ENCODE measurements around the gene ZFP64. TPM values are rescaled to one million over a fixed set of nuclear protein-coding genes. Genes with fewer than 3 reads are reported as not detected.

The ZFP64 gene
- total RNA-seq, 2 donors from 2014 or later, result 20.2 to 29.5 TPM

DNA sequence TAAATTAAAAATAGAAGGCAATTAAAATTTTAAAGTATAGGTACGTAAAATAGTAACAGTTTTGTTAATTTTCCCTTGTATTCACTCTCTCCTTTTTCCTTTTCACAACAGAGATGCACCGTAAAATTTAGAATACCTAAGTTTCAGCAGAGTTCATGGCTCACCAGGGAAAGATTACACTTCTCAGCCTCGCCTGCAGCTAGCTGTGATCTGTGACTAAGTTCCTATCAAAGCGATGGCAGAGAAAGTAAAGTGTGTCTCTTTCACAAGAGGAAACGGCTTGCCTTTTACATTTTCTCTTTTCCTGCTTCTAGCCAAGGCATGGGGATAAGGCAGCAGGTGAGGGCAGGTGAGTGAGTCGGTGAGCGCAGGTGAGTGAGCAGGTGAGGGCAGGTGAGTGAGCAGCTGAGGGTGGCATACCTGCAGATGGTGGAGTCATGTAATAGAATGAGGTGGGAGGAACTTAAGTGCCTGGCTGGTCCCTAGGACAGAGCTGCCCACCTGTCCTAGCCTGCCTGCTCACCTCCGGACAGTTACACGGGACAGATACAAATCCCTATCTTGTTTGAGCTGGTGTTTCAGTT is 30.9 kb downstream of the ZFP64 start:
- intact Hi-C loops (cut with DNase I), result no loop called here
- Histone ChIP-seq H3K4me1 (replicated peaks) (no peaks in the 10 kb centered on the region), H3K4me3 (no peak overlapping the region)

DNA sequence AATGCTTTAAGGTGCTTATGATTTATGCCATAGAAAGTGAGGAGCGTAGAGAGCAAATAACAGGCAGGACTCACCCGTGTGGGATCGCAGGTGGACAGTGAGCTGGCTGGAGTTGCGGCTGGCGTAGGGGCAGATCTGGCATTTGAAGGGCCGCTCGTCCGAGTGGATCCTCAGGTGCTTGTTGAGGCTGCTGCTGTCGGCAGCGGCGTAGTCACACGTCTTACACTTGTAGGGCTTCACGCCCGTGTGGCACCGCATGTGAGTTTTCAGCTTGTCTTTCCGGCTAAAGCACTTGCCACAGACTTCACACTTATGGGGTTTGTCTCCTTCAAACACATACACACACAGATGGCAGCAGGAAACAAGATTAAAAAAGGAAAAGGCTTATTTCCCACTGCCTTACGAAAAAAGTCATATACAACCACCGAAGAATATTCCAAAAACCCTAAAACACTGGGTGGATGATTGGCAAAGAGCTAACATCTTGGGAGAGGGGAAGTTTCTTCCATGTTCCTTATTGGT is 31.5 kb downstream of the ZFP64 start:
- WGBS, result 97% methylated on average over 18 of the region's 18 CpGs
- peaks cover 3 to 8% of the 10 kb centered on the region in 2 donors for H3K36me3 ChIP-seq
- H3K27ac ChIP-seq, result no peak overlapping the region
- no peaks in the 10 kb centered on the region for H3K27me3 ChIP-seq (replicated peaks; ENCODE audit: insufficient read depth)
- TF ChIP-seq POLR2AphosphoS5 (IDR thresholded peaks at IDR 0.05) (no peak), POLR2A (IDR thresholded peaks at IDR 0.05) (no peak)
- TF ChIP-seq, protein P1, sequence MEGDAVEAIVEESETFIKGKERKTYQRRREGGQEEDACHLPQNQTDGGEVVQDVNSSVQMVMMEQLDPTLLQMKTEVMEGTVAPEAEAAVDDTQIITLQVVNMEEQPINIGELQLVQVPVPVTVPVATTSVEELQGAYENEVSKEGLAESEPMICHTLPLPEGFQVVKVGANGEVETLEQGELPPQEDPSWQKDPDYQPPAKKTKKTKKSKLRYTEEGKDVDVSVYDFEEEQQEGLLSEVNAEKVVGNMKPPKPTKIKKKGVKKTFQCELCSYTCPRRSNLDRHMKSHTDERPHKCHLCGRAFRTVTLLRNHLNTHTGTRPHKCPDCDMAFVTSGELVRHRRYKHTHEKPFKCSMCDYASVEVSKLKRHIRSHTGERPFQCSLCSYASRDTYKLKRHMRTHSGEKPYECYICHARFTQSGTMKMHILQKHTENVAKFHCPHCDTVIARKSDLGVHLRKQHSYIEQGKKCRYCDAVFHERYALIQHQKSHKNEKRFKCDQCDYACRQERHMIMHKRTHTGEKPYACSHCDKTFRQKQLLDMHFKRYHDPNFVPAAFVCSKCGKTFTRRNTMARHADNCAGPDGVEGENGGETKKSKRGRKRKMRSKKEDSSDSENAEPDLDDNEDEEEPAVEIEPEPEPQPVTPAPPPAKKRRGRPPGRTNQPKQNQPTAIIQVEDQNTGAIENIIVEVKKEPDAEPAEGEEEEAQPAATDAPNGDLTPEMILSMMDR (IDR thresholded peaks at IDR 0.05), result no peak
- no peaks in the 10 kb centered on the region for H3K9me3 ChIP-seq
- H3K4me3 ChIP-seq, result no peak overlapping the region
- H3K4me1 ChIP-seq (replicated peaks), result no peaks in the 10 kb centered on the region
- DNase-seq (ENCODE audit: low spot score), result no peak
- intact Hi-C loops (cut with DNase I), result no loop called here

More for the DNA sequence above, 30.9 kb downstream of the ZFP64 start:
- Histone ChIP-seq H3K36me3 (peaks cover 3 to 8% of the 10 kb centered on the region in 2 donors), H3K27ac (no peak overlapping the region), H3K9me3 (no peaks in the 10 kb centered on the region), H3K27me3 (replicated peaks; ENCODE audit: insufficient read depth) (no peaks in the 10 kb centered on the region)
- WGBS, result 86% methylated on average over 9 of the region's 9 CpGs
- TF ChIP-seq POLR2AphosphoS5 (IDR thresholded peaks at IDR 0.05) (no peak), POLR2A (IDR thresholded peaks at IDR 0.05) (no peak)
- TF ChIP-seq, protein P1 (IDR thresholded peaks at IDR 0.05), result no peak
- no peak for DNase-seq (ENCODE audit: low spot score)

DNA sequence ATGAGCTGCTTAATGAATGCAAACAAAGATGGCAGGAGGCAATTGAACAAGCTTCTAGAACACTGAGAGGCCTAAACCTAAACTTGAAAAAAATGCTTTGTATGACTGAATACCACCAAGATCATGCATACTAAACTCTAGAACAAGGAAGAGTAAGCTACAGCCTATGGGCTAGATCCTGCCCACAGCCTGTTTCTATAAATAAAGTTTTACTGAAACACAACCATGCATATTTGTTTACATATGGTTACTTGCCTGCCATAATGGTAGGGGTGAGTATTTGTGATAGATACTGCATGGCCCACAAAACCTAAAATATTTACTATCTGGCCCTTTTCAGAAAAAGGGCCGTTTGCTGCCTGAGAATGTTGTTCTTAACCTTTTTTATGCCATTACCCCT is 37.0 kb downstream of the ZFP64 start:
- Histone ChIP-seq H3K36me3 (peaks cover 0 to 10% of the 10 kb centered on the region in 2 donors), H3K4me1 (replicated peaks) (no peaks in the 10 kb centered on the region), H3K27me3 (replicated peaks; ENCODE audit: insufficient read depth) (no peaks in the 10 kb centered on the region), H3K27ac (no peak overlapping the region), H3K9me3 (no peaks in the 10 kb centered on the region), H3K4me3 (no peak overlapping the region)
- intact Hi-C loops (cut with DNase I), result loop anchor here (10.0 kb wide), 1 partner anchor 520 kb away; no protein-coding TSS in a partner anchor
- 41% methylated on average over 1 of the region's 1 CpG for WGBS
- TF ChIP-seq, protein P1 (IDR thresholded peaks at IDR 0.05), result no peak
- no peak for TF ChIP-seq POLR2A (IDR thresholded peaks at IDR 0.05)
- TF ChIP-seq POLR2AphosphoS5 (IDR thresholded peaks at IDR 0.05), result no peak
- DNase-seq (ENCODE audit: low spot score), result no peak

DNA sequence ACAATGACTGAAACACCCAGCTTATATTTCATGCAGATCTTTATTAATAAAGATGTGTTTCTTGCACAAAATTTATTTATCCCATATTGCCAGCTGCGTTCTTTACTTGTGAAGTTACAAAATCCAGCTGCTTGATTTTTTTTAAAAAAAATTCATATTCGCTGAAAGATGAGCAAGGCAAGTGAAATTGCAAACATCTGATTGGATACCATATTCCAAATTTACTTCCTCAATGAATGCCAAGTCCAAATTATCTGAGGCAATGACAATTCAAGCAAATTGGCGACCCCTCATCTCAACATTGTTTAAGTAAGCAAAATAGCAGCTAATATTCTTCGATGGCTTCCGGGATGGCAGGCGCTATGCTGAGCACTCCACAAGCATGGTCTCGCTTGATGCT is 37.7 kb downstream of the ZFP64 start:
- Histone ChIP-seq H3K27ac (no peak overlapping the region), H3K4me3 (no peak overlapping the region), H3K27me3 (replicated peaks; ENCODE audit: insufficient read depth) (no peaks in the 10 kb centered on the region), H3K9me3 (no peaks in the 10 kb centered on the region), H3K36me3 (peaks cover 0 to 8% of the 10 kb centered on the region in 2 donors), H3K4me1 (replicated peaks) (no peaks in the 10 kb centered on the region)
- WGBS, result 74% methylated on average over 7 of the region's 7 CpGs
- intact Hi-C loops (cut with DNase I), result loop anchor here (10.0 kb wide), 1 partner anchor 519 kb away; no protein-coding TSS in a partner anchor
- no peak for DNase-seq (ENCODE audit: low spot score)
- no peak for TF ChIP-seq POLR2A (IDR thresholded peaks at IDR 0.05)

DNA sequence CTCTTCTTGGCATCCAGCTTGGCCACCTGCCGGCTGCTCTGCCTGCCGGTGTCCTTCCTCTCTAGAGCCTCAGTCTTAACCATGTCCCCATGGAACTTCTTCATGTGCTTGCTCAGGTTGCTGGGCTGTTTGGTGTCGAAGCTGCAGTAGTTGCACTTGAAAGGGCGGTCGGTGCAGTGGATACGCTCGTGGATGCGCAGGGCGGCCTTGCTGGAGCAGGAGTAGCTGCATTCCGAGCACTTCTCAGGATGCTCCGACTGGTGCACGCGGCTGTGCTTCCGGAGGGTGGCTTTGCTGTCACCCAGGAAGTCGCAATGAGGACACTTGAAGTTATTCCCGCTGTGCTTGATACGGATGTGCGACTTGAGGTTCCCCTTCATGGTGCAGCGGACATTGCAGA is 38.7 kb downstream of the ZFP64 start:
- WGBS, result 94% methylated on average over 19 of the region's 19 CpGs
- Histone ChIP-seq H3K9me3 (no peaks in the 10 kb centered on the region), H3K4me3 (no peak overlapping the region), H3K27ac (no peak overlapping the region), H3K27me3 (replicated peaks; ENCODE audit: insufficient read depth) (no peaks in the 10 kb centered on the region), H3K36me3 (peaks cover 0 to 8% of the 10 kb centered on the region in 2 donors), H3K4me1 (replicated peaks) (no peaks in the 10 kb centered on the region)
- intact Hi-C loops (cut with DNase I), result loop anchor here (10.0 kb wide), 1 partner anchor 518 kb away; no protein-coding TSS in a partner anchor
- no peak for DNase-seq (ENCODE audit: low spot score)
- TF ChIP-seq POLR2A (IDR thresholded peaks at IDR 0.05), result no peak
- TF ChIP-seq POLR2AphosphoS5 (IDR thresholded peaks at IDR 0.05), result no peak
- TF ChIP-seq, protein P1 (IDR thresholded peaks at IDR 0.05), result no peak
